ENCODE measurements around the gene ZC4H2. TPM values are rescaled to one million over a fixed set of nuclear protein-coding genes. Genes with fewer than 3 reads are reported as not detected.
A peak's percentile ranks its signal among the peaks of the same experiment; 100 is the strongest.
"Not testable (repeated sequence)": the region's sequence is repeated elsewhere in the genome, so short reads cannot be mapped to it uniquely, and the experiment has no call there.

The ZC4H2 gene
- total and polyA plus RNA-seq, 8 donors: 2.2 to 5.6 (median 4.0) TPM

GRCh38 chrX:64975491-64975890 lies 759 bp downstream of the ZC4H2 start:
- intact Hi-C loops (cut with DNase I): no loop called here
- Histone ChIP-seq H3K27ac (no peak overlapping the region), H3K4me3 (peak overlapping the region; percentile 27 to 56 (median 37)), H3K4me1 (no peaks in the 10 kb centered on the region), H3K9me3 (no peaks in the 10 kb centered on the region), H3K36me3 (no peaks in the 10 kb centered on the region), H3K27me3 (peaks cover 0 to 12% (median 0%) of the 10 kb centered on the region in 4 donors)
- peak; percentile 2 to 59 (median 26) for DNase-seq
- peak; percentile 58 to 73 (median 70) for ATAC-seq
- FAIRE-seq: no peak
- 0 to 17% methylated on average over 24 of the region's 24 CpGs for WGBS, 2 donors
- no peak for TF ChIP-seq CTCF (IDR thresholded peaks at IDR 0.05)

GRCh38 chrX:64925480-64925879 lies 50.8 kb downstream of the ZC4H2 start:
- Histone ChIP-seq H3K27me3 (no peaks in the 10 kb centered on the region), H3K4me3 (no peak overlapping the region), H3K9me3 (no peaks in the 10 kb centered on the region), H3K36me3 (no peaks in the 10 kb centered on the region), H3K4me1 (no peaks in the 10 kb centered on the region), H3K27ac (no peak overlapping the region)
- FAIRE-seq: no peak
- WGBS, 2 donors: 53 to 75% methylated on average over 1 of the region's 1 CpG
- no peak for DNase-seq
- ATAC-seq: no peak
- TF ChIP-seq CTCF (IDR thresholded peaks at IDR 0.05): no peak
- intact Hi-C loops (cut with DNase I): no loop called here

GRCh38 chrX:64908121-64908520 lies 68.1 kb downstream of the ZC4H2 start:
- Histone ChIP-seq H3K27ac (no peak overlapping the region), H3K36me3 (no peaks in the 10 kb centered on the region), H3K4me3 (no peak overlapping the region), H3K27me3 (no peaks in the 10 kb centered on the region), H3K9me3 (no peaks in the 10 kb centered on the region), H3K4me1 (no peaks in the 10 kb centered on the region)
- FAIRE-seq: no peak
- intact Hi-C loops (cut with DNase I): no loop called here
- DNase-seq: no peak
- ATAC-seq: no peak
- no peak for TF ChIP-seq CTCF (IDR thresholded peaks at IDR 0.05)
- 62 to 83% methylated on average over 5 of the region's 5 CpGs for WGBS, 2 donors

- Histone ChIP-seq H3K9me3 (no peaks in the 10 kb centered on the region), H3K36me3 (no peaks in the 10 kb centered on the region), H3K27me3 (no peaks in the 10 kb centered on the region), H3K4me1 (no peaks in the 10 kb centered on the region), H3K4me3 (no peak overlapping the region), H3K27ac (no peak overlapping the region)
- 67 to 71% methylated on average over 10 of the region's 10 CpGs for WGBS, 2 donors
- no peak for FAIRE-seq
- peak in 3 of 4 donors; percentile 53 to 65 (median 57) for ATAC-seq
- peak in 3 of 4 donors; percentile 21 to 37 (median 32) for TF ChIP-seq CTCF (IDR thresholded peaks at IDR 0.05)
- peak in 2 of 6 donors; percentile 17 to 20 for DNase-seq
- intact Hi-C loops (cut with DNase I): no loop called here
Measured at GRCh38 chrX:64894454-64895038, 81.7 kb downstream of the ZC4H2 start.

GRCh38 chrX:64885850-64886249 lies 90.4 kb downstream of the ZC4H2 start:
- H3K36me3 ChIP-seq: no peaks in the 10 kb centered on the region
- no peaks in the 10 kb centered on the region for H3K27me3 ChIP-seq
- no peak overlapping the region for H3K27ac ChIP-seq
- no peaks in the 10 kb centered on the region for H3K9me3 ChIP-seq
- ATAC-seq (peak in 1 of 4 donors; percentile 46), DNase-seq (peak in 1 of 6 donors; percentile 18), FAIRE-seq (no peak)
- TF ChIP-seq CTCF (IDR thresholded peaks at IDR 0.05): peak; percentile 38 to 56 (median 44)
- H3K4me3 ChIP-seq: no peak overlapping the region
- no peaks in the 10 kb centered on the region for H3K4me1 ChIP-seq
- intact Hi-C loops (cut with DNase I): no loop called here

- H3K4me3 ChIP-seq; H3K36me3 ChIP-seq; intact Hi-C loops (cut with DNase I); FAIRE-seq; H3K27ac ChIP-seq; H3K4me1 ChIP-seq; H3K9me3 ChIP-seq; ATAC-seq; H3K27me3 ChIP-seq; DNase-seq: not testable (repeated sequence)
- 74 to 80% methylated on average over 12 of the region's 12 CpGs for WGBS, 2 donors
Measured at GRCh38 chrX:64878709-64879108, 97.5 kb downstream of the ZC4H2 start.

Data from pancreas (tissue), 10 donors.